OCI-LY7 (cell line): ENCODE results near the gene CCDC159.
"Not testable (repeated sequence)": the region's sequence is repeated elsewhere in the genome, so short reads cannot be mapped to it uniquely, and the experiment has no call there.

Experiments
- EZH2phosphoT487 ChIP-seq: fragments of 200-600 bp; sonication (generic); IDR thresholded peaks from 2 replicates; pipeline ENCODE4 v1.6.1; 2018; ENCODE audit warnings: low read depth, borderline replicate concordance, mild to moderate bottlenecking, mixed run types, antibody characterized with exemption, low read length, moderate library complexity, mixed read lengths
- TF ChIP-seq, protein P1 (sequence below): fragments of 200-600 bp; sonication (generic); conservative IDR thresholded peaks from 2 replicates; pipeline ENCODE4 v1.5.1; 2014; ENCODE audit warnings: mild to moderate bottlenecking, antibody characterized with exemption, low read length, moderate library complexity, mixed read lengths

DNA sequence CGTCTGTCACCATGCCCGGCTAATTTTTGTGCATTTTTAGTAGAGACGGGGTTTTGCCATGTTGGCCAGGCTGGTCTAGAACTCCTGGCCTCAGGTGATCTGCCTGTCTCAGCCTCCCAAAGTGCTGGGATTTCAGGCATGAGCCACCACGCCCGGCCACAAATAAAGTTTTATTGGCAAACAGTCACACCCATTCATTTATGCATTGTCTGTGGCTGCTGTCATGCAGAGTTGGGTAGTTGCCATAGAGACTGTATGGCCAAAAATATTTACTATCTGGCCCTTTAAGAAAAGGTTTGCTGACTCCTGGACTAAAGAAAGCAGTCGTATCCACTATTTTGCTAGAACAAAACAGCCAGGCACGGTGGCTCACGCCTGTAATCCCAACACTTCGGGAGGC is 12.5 kb upstream of the CCDC159 start:
- TF ChIP-seq, protein P1, sequence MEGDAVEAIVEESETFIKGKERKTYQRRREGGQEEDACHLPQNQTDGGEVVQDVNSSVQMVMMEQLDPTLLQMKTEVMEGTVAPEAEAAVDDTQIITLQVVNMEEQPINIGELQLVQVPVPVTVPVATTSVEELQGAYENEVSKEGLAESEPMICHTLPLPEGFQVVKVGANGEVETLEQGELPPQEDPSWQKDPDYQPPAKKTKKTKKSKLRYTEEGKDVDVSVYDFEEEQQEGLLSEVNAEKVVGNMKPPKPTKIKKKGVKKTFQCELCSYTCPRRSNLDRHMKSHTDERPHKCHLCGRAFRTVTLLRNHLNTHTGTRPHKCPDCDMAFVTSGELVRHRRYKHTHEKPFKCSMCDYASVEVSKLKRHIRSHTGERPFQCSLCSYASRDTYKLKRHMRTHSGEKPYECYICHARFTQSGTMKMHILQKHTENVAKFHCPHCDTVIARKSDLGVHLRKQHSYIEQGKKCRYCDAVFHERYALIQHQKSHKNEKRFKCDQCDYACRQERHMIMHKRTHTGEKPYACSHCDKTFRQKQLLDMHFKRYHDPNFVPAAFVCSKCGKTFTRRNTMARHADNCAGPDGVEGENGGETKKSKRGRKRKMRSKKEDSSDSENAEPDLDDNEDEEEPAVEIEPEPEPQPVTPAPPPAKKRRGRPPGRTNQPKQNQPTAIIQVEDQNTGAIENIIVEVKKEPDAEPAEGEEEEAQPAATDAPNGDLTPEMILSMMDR, result not testable (repeated sequence)
- TF ChIP-seq EZH2phosphoT487, result not testable (repeated sequence)
